ENCODE results near the gene SLC38A10.

Gene SLC38A10

DNA sequence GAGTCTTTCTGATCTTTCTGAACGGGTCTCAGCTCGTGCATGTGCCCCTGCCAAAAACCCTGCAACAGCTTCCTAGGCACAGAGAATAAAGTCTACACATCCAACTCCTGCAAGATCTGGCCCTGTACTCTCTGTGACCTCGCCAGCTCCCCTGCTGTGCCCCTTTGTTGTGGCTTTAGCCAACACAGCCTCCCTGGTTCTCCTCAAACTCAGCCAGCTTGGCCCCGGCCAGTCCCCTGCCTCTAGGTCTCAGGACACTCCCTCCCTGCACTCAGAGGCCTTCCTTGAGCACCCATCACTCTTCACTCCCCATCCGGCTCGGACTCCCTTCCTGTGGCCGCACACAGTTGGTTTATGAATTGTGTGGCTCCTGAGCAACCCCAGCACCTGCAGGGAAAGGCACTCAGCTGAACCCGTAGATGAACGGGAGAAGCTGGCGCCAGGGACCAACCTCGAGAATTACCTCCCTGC is 73.7 kb downstream of the SLC38A10 start:
- Histone ChIP-seq H3K27ac (ENCODE audit: low read depth, low read length) (no peak overlapping the region), H3K9ac (ENCODE audit: low read length) (no peak overlapping the region), H2AK5ac (ENCODE audit: low read length) (no peak overlapping the region), H3K4me1 (ENCODE audit: control insufficient read depth in 1 of 2, insufficient read depth in 2 of 2, low read length in 2 of 2) (peaks cover 7 to 12% of the 10 kb centered on the region in 2 experiments), H3K4me3 (ENCODE audit: low read depth, low read length) (no peak overlapping the region), H3K4ac (ENCODE audit: low read depth, low read length) (no peak overlapping the region), H3K18ac (ENCODE audit: low read length) (no peak overlapping the region), H2AFZ (ENCODE audit: insufficient read depth, low read length, poor library complexity) (no peak overlapping the region), H3K36me3 (ENCODE audit: control insufficient read depth in 1 of 2, insufficient read depth in 2 of 2, low read length in 2 of 2) (peaks cover 4 to 9% of the 10 kb centered on the region in 2 experiments), H4K91ac (ENCODE audit: low read depth, low read length) (no peak overlapping the region), H3K14ac (ENCODE audit: low read length) (no peak overlapping the region), H2BK12ac (ENCODE audit: low read length) (no peak overlapping the region), H3K23ac (ENCODE audit: low read length) (no peak overlapping the region), H4K8ac (ENCODE audit: low read depth, low read length) (no peak overlapping the region), H3K9me3 (ENCODE audit: insufficient read depth, low read depth, low read length) (no peaks in the 10 kb centered on the region), H3K79me1 (ENCODE audit: low read length) (peaks cover 5% of the 10 kb centered on the region), H3K79me2 (ENCODE audit: control insufficient read depth, insufficient read depth, low read length, poor library complexity) (peaks cover 6% of the 10 kb centered on the region), H4K12ac (ENCODE audit: low read depth, low read length) (no peak overlapping the region), H2BK120ac (ENCODE audit: insufficient read depth, low read length, poor library complexity) (no peak overlapping the region), H3K27me3 (ENCODE audit: insufficient read depth, low read length) (no peaks in the 10 kb centered on the region), H3K4me2 (ENCODE audit: low read length) (no peak overlapping the region), H2BK5ac (ENCODE audit: low read depth, low read length, poor library complexity) (no peak overlapping the region)
- WGBS (ENCODE audit: extremely low coverage, insufficient coverage, insufficient read length): no CpG with 5 or more reads among the region's 11 CpGs
- DNase-seq: no peak

DNA sequence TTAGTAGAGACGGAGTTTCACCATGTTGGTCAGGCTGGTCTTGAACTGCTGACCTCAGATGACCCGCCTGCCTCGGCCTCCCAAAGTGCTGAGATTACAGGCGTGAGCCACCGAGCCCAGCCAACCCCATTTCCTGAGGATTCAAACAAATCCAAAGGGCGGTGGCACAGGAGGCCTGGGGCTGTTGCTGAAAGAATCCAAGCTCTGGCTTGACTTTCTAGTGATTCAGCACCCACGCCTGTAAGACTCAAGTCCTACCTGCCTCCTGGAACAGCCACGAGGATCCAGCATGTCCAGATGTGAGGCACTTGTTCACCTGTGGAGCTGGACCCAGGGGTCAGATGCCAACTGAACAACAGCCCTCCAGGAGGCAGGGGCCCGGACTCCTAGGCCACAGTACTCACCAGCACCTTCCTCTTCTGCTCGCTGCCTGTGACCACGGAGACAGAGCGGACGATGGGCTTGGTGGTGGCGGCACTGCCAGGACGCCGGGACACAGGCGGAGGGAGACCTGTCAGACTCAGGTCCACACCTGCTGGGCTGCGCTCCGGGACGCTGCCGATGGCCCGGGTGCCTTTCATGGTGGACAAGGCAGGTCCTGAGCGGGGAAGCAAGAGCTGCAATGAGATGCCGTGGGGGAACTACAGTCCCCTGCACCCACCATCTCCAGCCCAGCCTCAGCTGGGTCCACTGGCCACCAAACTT is 75.5 kb downstream of the SLC38A10 start:
- H4K8ac ChIP-seq (ENCODE audit: low read depth, low read length): no peak overlapping the region
- H3K79me1 ChIP-seq (ENCODE audit: low read length): peaks cover 5% of the 10 kb centered on the region
- no peak overlapping the region for H3K18ac ChIP-seq (ENCODE audit: low read length)
- no CpG with 5 or more reads among the region's 24 CpGs for WGBS (ENCODE audit: extremely low coverage, insufficient coverage, insufficient read length)
- H2AFZ ChIP-seq (ENCODE audit: insufficient read depth, low read length, poor library complexity): no peak overlapping the region
- H4K91ac ChIP-seq (ENCODE audit: low read depth, low read length): no peak overlapping the region
- H3K4me2 ChIP-seq (ENCODE audit: low read length): no peak overlapping the region
- no peak overlapping the region for H2BK5ac ChIP-seq (ENCODE audit: low read depth, low read length, poor library complexity)
- no peaks in the 10 kb centered on the region for H3K9me3 ChIP-seq (ENCODE audit: insufficient read depth, low read depth, low read length)
- H2AK5ac ChIP-seq (ENCODE audit: low read length): no peak overlapping the region
- H3K27ac ChIP-seq (ENCODE audit: low read depth, low read length): no peak overlapping the region
- no peak overlapping the region for H3K14ac ChIP-seq (ENCODE audit: low read length)
- no peak overlapping the region for H2BK12ac ChIP-seq (ENCODE audit: low read length)
- no peak overlapping the region for H3K4me3 ChIP-seq (ENCODE audit: low read depth, low read length)
- H3K4ac ChIP-seq (ENCODE audit: low read depth, low read length): no peak overlapping the region
- H2BK120ac ChIP-seq (ENCODE audit: insufficient read depth, low read length, poor library complexity): no peak overlapping the region
- no peak for DNase-seq
- no peaks in the 10 kb centered on the region for H3K27me3 ChIP-seq (ENCODE audit: insufficient read depth, low read length)
- peaks cover 6% of the 10 kb centered on the region for H3K79me2 ChIP-seq (ENCODE audit: control insufficient read depth, insufficient read depth, low read length, poor library complexity)
- peaks cover 7 to 12% of the 10 kb centered on the region in 2 experiments for H3K4me1 ChIP-seq (ENCODE audit: control insufficient read depth in 1 of 2, insufficient read depth in 2 of 2, low read length in 2 of 2)
- no peak overlapping the region for H4K12ac ChIP-seq (ENCODE audit: low read depth, low read length)
- H3K23ac ChIP-seq (ENCODE audit: low read length): no peak overlapping the region
- peaks cover 4 to 9% of the 10 kb centered on the region in 2 experiments for H3K36me3 ChIP-seq (ENCODE audit: control insufficient read depth in 1 of 2, insufficient read depth in 2 of 2, low read length in 2 of 2)
- no peak overlapping the region for H3K9ac ChIP-seq (ENCODE audit: low read length)

DNA sequence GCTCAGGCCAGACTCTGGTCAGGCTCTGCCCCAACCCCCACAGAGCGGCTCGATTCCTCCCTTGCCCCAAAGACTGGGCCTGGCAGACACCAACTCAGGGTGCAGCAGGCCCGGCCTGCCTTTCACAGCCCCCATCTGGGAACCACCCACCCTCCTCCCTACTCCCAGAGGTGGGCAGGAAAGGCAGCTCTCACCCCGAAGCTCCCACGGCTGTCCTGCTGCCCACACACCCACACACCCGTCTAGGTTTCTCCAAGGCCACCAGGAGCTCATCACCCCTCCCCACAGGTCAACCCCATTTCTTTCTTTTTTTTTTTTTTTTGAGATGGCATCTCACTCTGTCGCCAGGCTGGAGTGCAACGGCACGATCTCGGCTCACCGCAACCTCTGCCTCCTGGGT is 76.1 kb downstream of the SLC38A10 start:
- Histone ChIP-seq H3K4ac (ENCODE audit: low read depth, low read length) (no peak overlapping the region), H3K4me3 (ENCODE audit: low read depth, low read length) (no peak overlapping the region), H2AK5ac (ENCODE audit: low read length) (no peak overlapping the region), H3K79me1 (ENCODE audit: low read length) (peaks cover 5% of the 10 kb centered on the region), H3K23ac (ENCODE audit: low read length) (no peak overlapping the region), H3K14ac (ENCODE audit: low read length) (no peak overlapping the region), H3K36me3 (ENCODE audit: control insufficient read depth in 1 of 2, insufficient read depth in 2 of 2, low read length in 2 of 2) (peaks cover 4 to 9% of the 10 kb centered on the region in 2 experiments), H3K27ac (ENCODE audit: low read depth, low read length) (no peak overlapping the region), H2BK12ac (ENCODE audit: low read length) (no peak overlapping the region), H4K12ac (ENCODE audit: low read depth, low read length) (no peak overlapping the region), H2AFZ (ENCODE audit: insufficient read depth, low read length, poor library complexity) (no peak overlapping the region), H2BK120ac (ENCODE audit: insufficient read depth, low read length, poor library complexity) (no peak overlapping the region), H4K91ac (ENCODE audit: low read depth, low read length) (no peak overlapping the region), H3K4me2 (ENCODE audit: low read length) (no peak overlapping the region), H3K9ac (ENCODE audit: low read length) (no peak overlapping the region), H3K27me3 (ENCODE audit: insufficient read depth, low read length) (no peaks in the 10 kb centered on the region), H3K79me2 (ENCODE audit: control insufficient read depth, insufficient read depth, low read length, poor library complexity) (peaks cover 6% of the 10 kb centered on the region), H3K4me1 (ENCODE audit: control insufficient read depth in 1 of 2, insufficient read depth in 2 of 2, low read length in 2 of 2) (peaks cover 7 to 12% of the 10 kb centered on the region in 2 experiments), H4K8ac (ENCODE audit: low read depth, low read length) (no peak overlapping the region), H3K9me3 (ENCODE audit: insufficient read depth, low read depth, low read length) (no peaks in the 10 kb centered on the region), H3K18ac (ENCODE audit: low read length) (peak overlapping the region; percentile 18), H2BK5ac (ENCODE audit: low read depth, low read length, poor library complexity) (no peak overlapping the region)
- WGBS (ENCODE audit: extremely low coverage, insufficient coverage, insufficient read length): no CpG with 5 or more reads among the region's 11 CpGs
- DNase-seq: no peak

DNA sequence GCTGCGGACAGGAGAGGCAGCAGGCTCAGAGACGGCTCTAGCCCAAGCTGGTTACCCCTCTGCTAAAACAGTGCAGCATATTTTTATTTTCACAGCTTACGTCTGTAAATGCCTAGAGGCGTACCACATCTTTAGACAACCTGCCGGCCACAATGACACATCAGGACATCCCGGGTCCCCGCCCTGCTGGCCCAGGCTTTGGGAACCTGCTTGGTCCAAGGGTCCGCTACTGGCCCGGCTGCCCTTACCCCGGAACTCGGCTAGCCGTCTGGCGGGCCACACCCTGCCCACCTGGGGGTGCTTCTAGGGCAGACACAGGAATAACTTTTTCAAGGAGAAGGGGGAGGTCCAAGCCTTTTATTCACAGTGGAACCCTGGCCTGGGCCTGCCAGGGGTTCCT is 76.6 kb downstream of the SLC38A10 start:
- peaks cover 4 to 11% of the 10 kb centered on the region in 2 experiments for H3K36me3 ChIP-seq (ENCODE audit: control insufficient read depth in 1 of 2, insufficient read depth in 2 of 2, low read length in 2 of 2)
- no peak overlapping the region for H4K12ac ChIP-seq (ENCODE audit: low read depth, low read length)
- H2AK5ac ChIP-seq (ENCODE audit: low read length): no peak overlapping the region
- no peak overlapping the region for H3K18ac ChIP-seq (ENCODE audit: low read length)
- no peaks in the 10 kb centered on the region for H3K27me3 ChIP-seq (ENCODE audit: insufficient read depth, low read length)
- no peak overlapping the region for H4K91ac ChIP-seq (ENCODE audit: low read depth, low read length)
- no peak overlapping the region for H3K4me2 ChIP-seq (ENCODE audit: low read length)
- peaks cover 6% of the 10 kb centered on the region for H3K79me2 ChIP-seq (ENCODE audit: control insufficient read depth, insufficient read depth, low read length, poor library complexity)
- no peaks in the 10 kb centered on the region for H3K9me3 ChIP-seq (ENCODE audit: insufficient read depth, low read depth, low read length)
- H3K4me3 ChIP-seq (ENCODE audit: low read depth, low read length): no peak overlapping the region
- no peak overlapping the region for H3K4ac ChIP-seq (ENCODE audit: low read depth, low read length)
- H2BK12ac ChIP-seq (ENCODE audit: low read length): no peak overlapping the region
- H3K4me1 ChIP-seq (ENCODE audit: control insufficient read depth in 1 of 2, insufficient read depth in 2 of 2, low read length in 2 of 2): peaks cover 7 to 12% of the 10 kb centered on the region in 2 experiments
- H3K9ac ChIP-seq (ENCODE audit: low read length): no peak overlapping the region
- peaks cover 5% of the 10 kb centered on the region for H3K79me1 ChIP-seq (ENCODE audit: low read length)
- H3K14ac ChIP-seq (ENCODE audit: low read length): no peak overlapping the region
- H3K23ac ChIP-seq (ENCODE audit: low read length): no peak overlapping the region
- H3K27ac ChIP-seq (ENCODE audit: low read depth, low read length): no peak overlapping the region
- no peak overlapping the region for H2AFZ ChIP-seq (ENCODE audit: insufficient read depth, low read length, poor library complexity)
- H2BK5ac ChIP-seq (ENCODE audit: low read depth, low read length, poor library complexity): no peak overlapping the region
- no CpG with 5 or more reads among the region's 13 CpGs for WGBS (ENCODE audit: extremely low coverage, insufficient coverage, insufficient read length)
- no peak overlapping the region for H4K8ac ChIP-seq (ENCODE audit: low read depth, low read length)
- no peak overlapping the region for H2BK120ac ChIP-seq (ENCODE audit: insufficient read depth, low read length, poor library complexity)
- DNase-seq: no peak
